GM12892 (cell line): ENCODE results near the gene ZFR2.

Source experiments
- DNase-seq: peaks from one replicate; pipeline ENCODE4 v3.0.0; 2011; ENCODE audit not compliant: insufficient read length
- FAIRE-seq: peaks from 2 replicates; lab custom pipeline; 2011; peaks lifted over from hg19 to GRCh38; lab: Jason Lieb, UNC
- POLR2A ChIP-seq: IDR thresholded peaks from 2 replicates; pipeline ENCODE4 v1.6.1; 2011; ENCODE audit warnings: low read depth, low read length, control low read depth
- POLR2AphosphoS5 ChIP-seq: IDR thresholded peaks from 2 replicates; pipeline ENCODE4 v1.6.1; 2011; ENCODE audit warnings: low read depth, low read length, control low read depth
- TAF1 ChIP-seq: IDR thresholded peaks from 2 replicates; pipeline ENCODE4 v1.6.1; 2011; ENCODE audit warnings: low read depth, mild to moderate bottlenecking, control low read depth, low read length, borderline replicate concordance

ZFR2 gene

DNA sequence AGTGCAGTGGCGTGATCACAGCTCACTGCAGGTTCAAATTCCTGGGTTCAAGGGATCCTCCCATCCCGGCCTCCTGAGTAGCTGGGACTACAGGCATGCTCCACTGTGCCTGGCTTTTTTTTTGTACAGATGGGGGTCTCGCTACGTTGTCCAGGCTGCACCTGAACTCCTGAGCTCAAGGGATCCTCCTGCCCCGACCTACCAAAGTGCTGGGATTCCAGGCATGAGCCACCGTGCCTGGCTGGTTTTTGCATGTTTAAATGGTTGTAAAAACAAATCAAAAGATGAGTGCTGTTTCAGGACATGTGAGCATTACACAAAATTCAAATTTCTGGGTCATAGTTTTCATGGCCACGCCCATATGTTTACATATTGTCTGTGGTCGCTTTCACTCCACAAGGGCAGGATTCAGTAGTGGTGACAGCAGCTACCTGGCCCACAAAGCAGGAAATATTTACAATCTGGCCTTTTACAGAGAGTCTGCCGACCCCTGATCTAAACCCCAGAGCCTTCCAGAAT, 88.0 kb downstream of the ZFR2 start:
- TF ChIP-seq POLR2A (no peak), POLR2AphosphoS5 (no peak), TAF1 (no peak)
- FAIRE-seq = no peak
- DNase-seq = no peak

GRCh38 chr19:3778899-3779723, 89.7 kb downstream of the ZFR2 start:
- TF ChIP-seq POLR2AphosphoS5 (no peak), TAF1 (no peak), POLR2A (no peak)
- no peak for FAIRE-seq
- DNase-seq = no peak

DNA sequence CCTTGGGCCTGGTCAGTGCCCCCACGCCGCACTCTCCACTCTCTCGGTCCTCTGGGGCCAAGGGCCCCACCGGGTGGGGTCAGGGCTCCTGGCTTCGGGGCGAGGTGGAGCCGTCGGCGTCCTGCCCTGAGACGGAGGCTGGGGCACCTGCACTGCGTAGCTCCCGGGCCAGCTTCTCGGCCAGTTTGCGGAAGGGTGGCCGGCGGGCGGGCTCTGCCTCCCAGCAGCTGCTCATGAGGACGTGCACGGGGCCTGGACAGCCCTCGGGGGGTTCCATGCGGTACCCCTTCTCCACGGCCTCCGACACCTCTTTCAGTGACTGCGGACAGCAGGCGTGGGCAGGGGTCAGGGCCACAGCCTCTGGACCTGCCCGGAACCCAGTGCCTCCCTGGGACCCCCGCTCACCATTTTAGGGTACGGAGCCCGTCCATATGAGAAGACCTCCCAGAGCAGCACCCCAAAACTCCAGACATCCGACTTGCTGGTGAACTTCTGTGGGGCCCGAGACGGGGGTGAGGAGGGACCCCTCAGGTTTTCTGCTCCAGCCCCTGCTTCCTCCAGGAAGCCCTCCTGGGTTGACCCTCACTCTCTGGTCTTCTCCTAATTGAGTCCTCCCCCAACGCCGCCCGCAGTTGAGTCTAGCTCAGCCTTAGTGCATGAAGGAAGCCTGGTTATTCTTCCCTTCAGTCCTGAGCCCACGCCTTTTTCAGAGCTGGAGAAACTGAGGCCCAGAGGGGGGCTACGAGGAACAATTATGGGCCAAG, 90.6 kb downstream of the ZFR2 start:
- no peak for DNase-seq
- TF ChIP-seq POLR2AphosphoS5 (no peak), TAF1 (no peak)
- no peak for FAIRE-seq

- no peak for FAIRE-seq
- no peak for TF ChIP-seq TAF1
- no peak for TF ChIP-seq POLR2A
- TF ChIP-seq POLR2AphosphoS5 = no peak
- no peak for DNase-seq
Observed at GRCh38 chr19:3776479-3777040, 92.3 kb downstream of the ZFR2 start.

GRCh38 chr19:3775831-3776230, 93.0 kb downstream of the ZFR2 start:
- no peak for DNase-seq
- TF ChIP-seq POLR2AphosphoS5 (no peak), POLR2A (no peak), TAF1 (no peak)
- FAIRE-seq = no peak

DNA sequence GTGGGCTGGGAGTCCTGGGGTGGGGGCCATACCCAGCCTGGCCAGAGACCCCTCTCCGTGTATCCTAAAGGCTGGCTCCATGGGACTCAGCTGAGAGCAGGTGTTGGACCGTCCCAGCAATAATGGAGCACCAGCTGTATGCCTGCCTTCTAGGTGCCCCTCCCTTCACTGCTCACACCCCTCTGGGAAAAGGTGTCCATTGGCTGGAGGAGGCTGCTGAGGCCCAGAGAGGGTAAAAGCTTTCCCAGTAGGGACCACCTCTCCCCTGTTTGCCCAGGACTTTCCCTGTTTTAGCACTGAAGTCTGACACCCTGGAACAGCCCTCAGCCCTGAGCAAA, 93.5 kb downstream of the ZFR2 start:
- DNase-seq = no peak
- FAIRE-seq = no peak
- TF ChIP-seq POLR2AphosphoS5 (no peak), TAF1 (no peak), POLR2A (no peak)

- TF ChIP-seq POLR2A = no peak
- no peak for TF ChIP-seq POLR2AphosphoS5
- no peak for TF ChIP-seq TAF1
- FAIRE-seq = no peak
- DNase-seq = no peak
Observed at GRCh38 chr19:3774621-3775373, 94.0 kb downstream of the ZFR2 start.

GRCh38 chr19:3773814-3774515, 94.9 kb downstream of the ZFR2 start:
- no peak for DNase-seq
- TF ChIP-seq POLR2A = no peak
- TF ChIP-seq POLR2AphosphoS5 = no peak
- TF ChIP-seq TAF1 = no peak
- FAIRE-seq = no peak

DNA sequence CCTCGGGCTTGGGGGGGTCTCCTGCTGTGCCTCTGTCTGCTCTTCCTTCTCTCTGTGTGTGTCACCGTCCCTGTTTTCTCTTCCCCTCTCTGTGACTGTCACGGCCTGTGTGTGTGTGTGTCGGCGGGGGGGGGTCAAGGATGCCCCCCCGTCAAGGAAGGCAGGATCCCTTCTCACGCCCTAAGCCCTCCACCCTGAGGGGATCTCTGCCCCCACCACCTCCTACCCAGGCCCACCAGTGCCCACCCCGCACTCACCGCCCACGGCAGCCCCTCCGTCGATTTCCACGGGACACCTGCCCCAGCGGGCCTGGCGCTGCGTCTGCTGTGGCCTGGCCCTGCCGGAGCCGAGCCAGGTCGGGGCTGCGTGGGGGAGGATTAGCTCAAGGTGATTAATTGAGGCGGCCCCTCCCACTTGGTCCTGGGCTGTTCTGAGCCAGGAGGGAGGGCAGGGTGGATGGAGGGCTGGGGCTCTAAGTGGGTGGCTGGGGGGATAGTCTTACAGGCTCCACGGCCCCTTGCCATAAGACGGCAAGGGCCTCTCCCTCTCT, 96.9 kb downstream of the ZFR2 start, which contains the start of gene RAX2:
RAX2 (minus strand) TSS at position 323 of the 550 bp plus-strand sequence. CDS start 486 bp downstream, outside the sequence.
- TF ChIP-seq POLR2A (no peak), POLR2AphosphoS5 (no peak), TAF1 (no peak)
- no peak for DNase-seq
- no peak for FAIRE-seq

- TF ChIP-seq POLR2AphosphoS5 = no peak
- no peak for TF ChIP-seq POLR2A
- TF ChIP-seq TAF1 = no peak
- DNase-seq (no peak), FAIRE-seq (no peak)
Observed at GRCh38 chr19:3771000-3771905, 97.6 kb downstream of the ZFR2 start.
